Posterior vena cava (tissue), 2 donors: ENCODE results near the gene CELA2B. TPM values are rescaled to one million over a fixed set of nuclear protein-coding genes. Genes with fewer than 3 reads are reported as not detected.
"Not testable (repeated sequence)": the region's sequence is repeated elsewhere in the genome, so short reads cannot be mapped to it uniquely, and the experiment has no call there.

ENCODE experiments used
- DNase-seq: peaks from one replicate; pipeline ENCODE4 v3.0.0-alpha.2; 2020; ENCODE audit warnings: low spot score
- intact Hi-C, 2 donors: fragments of 100-400 bp; cut with DNase I; formaldehyde crosslinking; loops; one replicate each; pipeline versions ENCODE4 v1.14.1 to v1.14.2; 2022 to 2023
- long read RNA-seq, 2 donors: library from polyadenylated mRNA; unstranded; transcript quantifications; one replicate each; pipeline ENCODE4 v2.0.0, GENCODE V29; 2020 to 2021
- total RNA-seq, 2 donors: library from RNA; stranded (reverse); fragmentation: NEBNext Ultra II Directional; extraction: Animal tissue kit (Norgen Biotek cat#: 25700); gene quantifications; one replicate each; pipeline ENCODE4 v1.2.1, GENCODE V29; 2021
- donor health status: DM: yes; HTN: yes; CAD: no.
- donor health status: DM: yes; HTN: yes; CAD: no.

CELA2B gene
- under 1 TPM in 1 of 2 donors, not detected in 1; 0.33 TPM for total RNA-seq
- long read RNA-seq, donor 1: 0 reads
- long read RNA-seq, donor 2: 0 reads

GRCh38 chr1:15475752-15476314, at the start of gene CELA2B:
Gene CELA2B (plus strand): TSS chr1:15476104. CDS start chr1:15476126, 22 bp downstream.
- intact Hi-C loops: no loop called here
- DNase-seq: no peak

- intact Hi-C loops: no loop called here
Observed at GRCh38 chr1:15426492-15427279, 49.2 kb upstream of the CELA2B start.

GRCh38 chr1:15427280-15427666, 48.6 kb upstream of the CELA2B start:
- intact Hi-C loops: no loop called here
- DNase-seq: no peak

More at GRCh38 chr1:15426492-15427279, 49.2 kb upstream of the CELA2B start:
- no peak for DNase-seq

GRCh38 chr1:15428252-15428651, 47.7 kb upstream of the CELA2B start:
- intact Hi-C loops, DNase-seq: not testable (repeated sequence)

GRCh38 chr1:15428815-15429435, 47.0 kb upstream of the CELA2B start:
- intact Hi-C loops: no loop called here
- no peak for DNase-seq

GRCh38 chr1:15429701-15430149, 46.2 kb upstream of the CELA2B start:
- DNase-seq: no peak
- intact Hi-C loops: loop anchor here (1.0 to 5.0 kb wide), 2 partner anchors 106 to 107 kb away; no protein-coding TSS in a partner anchor

DNA sequence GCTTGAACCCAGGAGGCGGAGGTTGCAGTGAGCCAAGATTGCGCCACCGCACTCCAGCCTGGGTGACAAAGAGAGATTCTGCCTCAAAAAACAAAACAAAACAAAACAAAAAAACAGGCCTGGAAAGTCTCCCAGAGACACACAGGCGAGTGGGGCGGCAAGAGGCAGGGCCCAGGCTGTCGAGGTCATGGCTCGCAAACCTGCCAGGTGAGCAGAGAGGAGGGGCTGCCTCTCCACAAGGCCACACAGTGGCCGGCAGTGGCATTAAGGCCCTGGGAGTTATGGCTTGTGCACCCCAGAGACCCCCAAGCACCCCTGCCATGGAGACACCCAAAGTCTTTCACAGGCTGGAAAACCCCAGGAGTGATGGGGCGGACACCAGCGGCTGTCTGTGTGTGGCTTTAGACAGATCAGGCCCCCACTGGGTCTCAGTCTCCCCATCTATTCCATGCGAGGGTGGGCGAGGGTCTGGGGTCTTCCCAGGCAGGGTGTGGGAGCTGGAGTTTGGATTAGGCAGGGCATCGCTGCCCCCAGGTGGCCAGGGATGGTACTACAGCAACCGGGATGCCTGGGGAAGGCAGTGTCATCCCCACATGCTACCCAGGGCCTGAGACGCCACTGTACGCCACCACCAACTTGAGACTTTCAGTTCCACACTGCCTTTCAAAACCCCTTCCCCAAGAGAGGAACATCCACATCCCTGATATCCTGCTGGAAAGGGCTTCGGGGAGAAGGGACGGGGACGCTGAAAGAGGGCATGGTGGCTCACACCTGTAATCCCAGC, 44.9 kb upstream of the CELA2B start:
- intact Hi-C loops: loop anchor here (1.0 to 5.0 kb wide), 2 partner anchors 108 to 109 kb away; no protein-coding TSS in a partner anchor
- peak; percentile 89 for DNase-seq

DNA sequence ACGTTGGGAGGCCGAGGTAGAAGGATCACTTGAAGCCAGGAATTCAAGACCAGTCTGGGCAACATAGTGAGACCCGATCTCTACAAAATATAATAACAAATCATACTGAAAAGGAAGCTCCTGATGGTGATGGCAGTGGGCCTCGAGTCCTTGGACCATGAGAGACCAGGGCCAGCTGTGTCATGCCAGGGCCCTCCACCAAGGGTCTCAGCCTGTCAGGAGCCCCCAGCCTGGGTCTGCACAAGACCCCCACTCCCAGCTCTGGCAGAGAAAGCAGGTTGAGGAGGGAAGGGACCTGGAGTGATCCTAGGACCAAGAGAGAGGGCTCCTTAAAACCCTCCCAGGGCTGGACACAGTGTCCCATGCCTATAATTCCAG, 44.3 kb upstream of the CELA2B start:
- DNase-seq: no peak
- intact Hi-C loops: loop anchor here in 1 of 2 donors (5.0 kb wide), 1 partner anchor 109 kb away; no protein-coding TSS in a partner anchor

GRCh38 chr1:15432324-15432723, 43.6 kb upstream of the CELA2B start:
- DNase-seq: no peak
- intact Hi-C loops: loop anchor here in 1 of 2 donors (5.0 kb wide), 1 partner anchor 110 kb away; no protein-coding TSS in a partner anchor

DNA sequence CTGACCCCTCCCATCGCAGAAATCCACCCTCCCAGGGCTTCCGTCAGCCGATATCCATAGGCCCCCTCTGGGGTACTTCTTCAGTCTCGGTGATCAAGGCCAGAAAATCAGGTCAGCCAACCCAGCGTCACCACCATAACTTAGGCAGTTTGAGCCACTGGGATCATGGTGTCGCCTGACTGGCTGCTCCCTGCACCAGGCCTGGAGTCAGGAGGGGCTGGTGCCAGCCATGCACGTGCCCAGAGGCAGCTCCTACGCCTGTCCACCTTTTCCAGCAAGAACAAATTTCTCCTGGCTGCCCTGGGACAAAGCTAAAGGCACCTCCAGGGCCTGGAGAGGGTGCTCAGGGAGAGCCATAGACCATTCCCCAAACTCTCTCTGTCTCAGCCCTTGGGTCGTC, 42.4 kb upstream of the CELA2B start:
- intact Hi-C loops: loop anchor here in 1 of 2 donors (5.0 kb wide), 1 partner anchor 111 kb away; no protein-coding TSS in a partner anchor
- DNase-seq: no peak

DNA sequence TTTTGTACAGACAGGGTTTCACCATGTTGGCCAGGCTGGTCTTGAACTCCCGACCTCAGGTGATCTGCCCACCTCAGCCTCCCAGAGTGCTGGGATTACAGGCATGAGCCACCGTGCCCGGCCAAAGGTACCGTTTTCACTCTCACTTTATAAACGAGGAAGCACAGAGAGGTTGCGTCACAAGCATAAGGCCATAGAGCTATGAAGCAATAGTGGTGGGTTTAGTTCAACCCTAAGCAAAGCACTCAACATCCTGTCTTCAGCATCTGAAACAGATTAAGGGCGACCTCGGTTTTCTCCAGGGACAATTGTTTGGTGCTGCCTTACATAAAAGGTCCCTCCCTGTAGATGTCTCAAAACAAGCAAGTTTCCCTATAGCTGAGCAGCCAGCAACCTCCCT, 41.2 kb upstream of the CELA2B start:
- not testable (repeated sequence) for DNase-seq
- intact Hi-C loops: loop anchor here in 1 of 2 donors (5.0 kb wide), 1 partner anchor 112 kb away; no protein-coding TSS in a partner anchor

DNA sequence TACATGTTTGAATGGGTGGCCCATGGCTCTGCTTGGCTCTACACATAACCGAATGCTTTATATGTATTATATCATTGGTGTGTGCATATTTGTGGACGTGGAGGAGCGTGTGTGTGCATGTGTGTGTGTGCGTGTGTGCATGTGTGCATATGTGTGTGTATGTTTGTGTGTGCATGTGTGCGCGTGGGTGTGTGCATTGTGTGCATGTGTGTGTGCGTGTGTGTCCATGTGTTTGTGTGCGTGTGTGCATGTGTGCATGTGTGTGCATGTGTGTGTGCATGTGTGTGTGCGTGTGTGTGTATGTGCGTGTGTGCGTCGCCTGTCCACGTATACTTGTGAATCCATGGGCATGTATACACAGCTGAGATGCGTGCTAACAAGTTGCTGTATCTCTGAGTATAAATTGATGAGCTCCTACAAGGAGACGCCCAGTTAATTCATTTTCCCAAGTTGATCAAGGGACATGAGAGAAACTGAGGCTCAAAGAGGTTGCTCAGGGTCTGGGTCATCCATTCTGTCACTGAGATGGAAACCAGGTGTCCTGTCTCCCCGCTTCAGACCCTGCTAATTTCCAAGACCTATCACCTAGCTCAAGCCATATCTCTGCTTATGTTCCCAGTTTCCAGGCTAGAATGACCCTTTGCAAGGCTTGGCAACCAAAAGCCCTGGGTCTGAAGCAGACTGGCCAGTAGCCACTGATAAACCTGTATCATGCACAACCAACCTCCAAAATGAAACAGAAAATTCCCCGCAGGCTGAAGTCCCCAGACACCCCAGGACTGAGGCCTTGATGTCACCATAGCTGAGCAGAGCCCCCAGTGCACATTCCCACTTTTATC, 40.4 kb upstream of the CELA2B start:
- no peak for DNase-seq
- intact Hi-C loops: no loop called here

- intact Hi-C loops: no loop called here
Observed at GRCh38 chr1:15436881-15437442, 38.9 kb upstream of the CELA2B start.

DNA sequence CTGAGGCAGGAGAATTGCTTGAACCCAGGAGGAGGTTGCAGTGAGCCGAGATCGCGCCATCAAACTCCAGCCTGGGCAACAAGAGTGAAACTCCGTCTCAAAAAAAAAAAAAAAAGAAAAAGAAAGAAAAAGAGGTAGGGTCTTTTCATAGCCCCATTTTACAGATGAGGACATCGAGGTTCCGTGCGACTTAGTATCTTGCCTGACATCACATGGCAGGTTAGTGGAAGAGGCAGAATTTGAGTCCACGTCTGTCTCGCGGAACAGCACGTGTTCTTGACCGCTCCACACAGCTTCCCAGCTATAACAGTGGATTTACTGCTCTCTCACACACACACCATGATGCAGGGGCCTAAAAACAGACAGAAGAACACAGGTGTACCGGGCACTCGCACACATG, 36.6 kb upstream of the CELA2B start:
- DNase-seq: no peak
- intact Hi-C loops: loop anchor here in 1 of 2 donors (2.0 kb wide), 1 partner anchor 25 kb away; no protein-coding TSS in a partner anchor

More at GRCh38 chr1:15436881-15437442, 38.9 kb upstream of the CELA2B start:
- no peak for DNase-seq

- DNase-seq: no peak
- intact Hi-C loops: no loop called here
Observed at GRCh38 chr1:15440357-15440756, 35.5 kb upstream of the CELA2B start.

DNA sequence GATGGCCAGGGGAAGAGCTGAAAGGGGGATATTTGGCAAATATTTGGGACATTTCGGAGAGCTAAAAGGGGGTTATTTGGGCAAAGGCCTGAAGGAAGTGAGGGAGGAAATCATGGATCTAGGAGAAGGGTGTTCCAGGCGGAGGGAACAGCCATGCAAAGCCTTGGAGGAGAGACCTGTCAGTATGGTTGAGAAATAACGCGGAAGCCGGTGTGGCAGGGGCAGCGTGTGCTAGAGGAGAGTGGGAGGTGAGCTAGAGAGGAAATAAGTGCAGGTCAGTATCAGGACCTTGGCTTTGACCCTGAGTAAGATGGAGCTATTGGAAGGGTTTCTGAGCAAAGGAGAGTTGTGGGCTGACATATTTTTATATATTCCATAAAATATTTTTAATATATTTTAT, 34.7 kb upstream of the CELA2B start:
- no peak for DNase-seq
- intact Hi-C loops: no loop called here

- DNase-seq: no peak
- intact Hi-C loops: no loop called here
Observed at GRCh38 chr1:15442119-15442518, 33.8 kb upstream of the CELA2B start.

DNA sequence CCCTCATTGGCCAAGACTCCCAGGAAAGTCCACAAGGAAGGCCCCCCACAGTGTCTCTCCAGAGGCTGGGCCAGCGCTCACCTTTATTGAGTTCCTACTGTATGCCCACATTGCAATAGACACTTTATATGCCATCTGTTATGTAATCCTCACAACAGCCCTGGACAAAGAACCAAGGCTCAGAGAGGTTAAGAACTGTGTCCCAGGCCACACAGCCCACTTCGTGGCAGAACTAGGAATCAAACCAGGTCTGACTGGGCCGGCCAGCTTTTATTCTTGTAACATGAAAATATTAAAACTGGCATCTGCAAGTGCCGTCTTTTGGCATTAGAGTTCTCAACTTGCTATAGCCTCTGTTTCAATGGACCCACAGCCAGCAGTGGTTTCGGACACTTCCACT, 33.1 kb upstream of the CELA2B start:
- intact Hi-C loops: no loop called here
- DNase-seq: no peak
